ENCODE results near the gene STAB2. TPM values are rescaled to one million over a fixed set of nuclear protein-coding genes. Genes with fewer than 3 reads are reported as not detected.

Gene STAB2
- total and polyA plus RNA-seq, 9 donors, result 0.05 to 9.3 (median 0.86) TPM

DNA sequence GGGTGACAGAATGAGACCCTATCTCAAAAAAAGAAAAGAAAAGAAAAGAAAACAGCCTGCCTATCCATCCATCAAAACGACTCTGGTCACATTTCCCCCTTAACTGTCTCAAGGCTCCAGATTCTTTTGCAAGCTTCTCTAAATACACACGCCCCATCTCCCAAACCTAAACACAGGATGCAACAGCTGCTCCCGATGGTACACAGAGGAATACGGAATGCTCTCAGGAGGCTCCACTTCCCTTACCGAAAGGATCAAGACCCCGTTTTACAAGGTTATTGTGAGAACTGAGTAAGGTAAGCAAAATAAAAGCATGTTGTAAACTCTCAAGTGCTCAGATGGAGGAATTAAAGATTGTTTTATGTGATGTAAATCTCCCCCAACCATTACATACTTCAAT lies 191.7 kb downstream of the STAB2 start:
- Histone ChIP-seq H3K4me1 (ENCODE audit: insufficient read depth) (no peaks in the 10 kb centered on the region), H3K27ac (no peak overlapping the region), H3K9me3 (no peaks in the 10 kb centered on the region), H3K36me3 (no peaks in the 10 kb centered on the region), H3K4me3 (no peak overlapping the region), H3K27me3 (no peaks in the 10 kb centered on the region)
- TF ChIP-seq POLR2A (IDR thresholded peaks at IDR 0.05) (no peak), EP300 (IDR thresholded peaks at IDR 0.05) (no peak)
- TF ChIP-seq, protein P1, sequence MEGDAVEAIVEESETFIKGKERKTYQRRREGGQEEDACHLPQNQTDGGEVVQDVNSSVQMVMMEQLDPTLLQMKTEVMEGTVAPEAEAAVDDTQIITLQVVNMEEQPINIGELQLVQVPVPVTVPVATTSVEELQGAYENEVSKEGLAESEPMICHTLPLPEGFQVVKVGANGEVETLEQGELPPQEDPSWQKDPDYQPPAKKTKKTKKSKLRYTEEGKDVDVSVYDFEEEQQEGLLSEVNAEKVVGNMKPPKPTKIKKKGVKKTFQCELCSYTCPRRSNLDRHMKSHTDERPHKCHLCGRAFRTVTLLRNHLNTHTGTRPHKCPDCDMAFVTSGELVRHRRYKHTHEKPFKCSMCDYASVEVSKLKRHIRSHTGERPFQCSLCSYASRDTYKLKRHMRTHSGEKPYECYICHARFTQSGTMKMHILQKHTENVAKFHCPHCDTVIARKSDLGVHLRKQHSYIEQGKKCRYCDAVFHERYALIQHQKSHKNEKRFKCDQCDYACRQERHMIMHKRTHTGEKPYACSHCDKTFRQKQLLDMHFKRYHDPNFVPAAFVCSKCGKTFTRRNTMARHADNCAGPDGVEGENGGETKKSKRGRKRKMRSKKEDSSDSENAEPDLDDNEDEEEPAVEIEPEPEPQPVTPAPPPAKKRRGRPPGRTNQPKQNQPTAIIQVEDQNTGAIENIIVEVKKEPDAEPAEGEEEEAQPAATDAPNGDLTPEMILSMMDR (IDR thresholded peaks at IDR 0.05), result no peak
- no peak for DNase-seq
- WGBS, 3 donors, result 33 to 57% (median 44%) methylated on average over 6 of the region's 6 CpGs
- intact Hi-C loops (cut with DNase I), result loop anchor here in 1 of 4 donors (10.0 kb wide), 1 partner anchor 96 kb away; no protein-coding TSS in a partner anchor

DNA sequence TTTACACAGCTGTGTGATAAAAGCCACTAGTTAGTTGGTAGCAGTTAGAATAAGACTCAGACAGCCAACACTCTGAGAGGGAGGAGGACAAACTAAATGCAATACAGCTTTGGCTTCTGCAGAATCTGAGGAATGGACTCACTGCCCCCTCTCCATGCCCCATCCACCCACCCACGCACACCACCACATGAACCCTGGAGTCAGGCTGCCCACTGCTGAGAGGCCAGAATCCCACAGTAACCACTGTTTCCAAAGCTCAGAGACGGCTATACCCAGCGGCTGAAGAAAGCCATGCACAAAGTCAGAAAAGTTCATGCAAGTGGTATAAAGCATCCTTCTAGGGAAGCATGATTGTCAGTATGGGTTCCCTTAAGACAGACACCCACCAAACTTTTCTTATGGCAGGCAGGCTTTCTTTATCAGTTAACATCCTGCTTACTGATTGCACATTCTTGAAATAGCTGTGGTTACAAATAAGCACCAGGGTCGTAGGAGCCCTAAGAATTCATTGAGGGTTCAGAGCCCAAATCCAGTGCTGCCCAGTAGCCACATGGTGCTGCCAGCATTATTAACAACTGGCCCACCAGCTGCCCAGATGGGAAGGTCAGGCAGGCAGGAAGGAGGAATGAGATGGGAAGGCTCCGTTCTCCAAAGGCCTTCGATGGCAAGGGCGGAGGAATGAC lies 192.5 kb downstream of the STAB2 start:
- no peaks in the 10 kb centered on the region for H3K27me3 ChIP-seq
- intact Hi-C loops (cut with DNase I), result loop anchor here in 1 of 4 donors (10.0 kb wide), 1 partner anchor 95 kb away; no protein-coding TSS in a partner anchor
- no peak overlapping the region for H3K27ac ChIP-seq
- DNase-seq, result no peak
- H3K36me3 ChIP-seq, result no peaks in the 10 kb centered on the region
- no peaks in the 10 kb centered on the region for H3K4me1 ChIP-seq (ENCODE audit: insufficient read depth)
- H3K9me3 ChIP-seq, result no peaks in the 10 kb centered on the region
- TF ChIP-seq EP300 (IDR thresholded peaks at IDR 0.05), result no peak
- TF ChIP-seq, protein P1 (IDR thresholded peaks at IDR 0.05), result no peak
- no peak for TF ChIP-seq POLR2A (IDR thresholded peaks at IDR 0.05)
- no peak overlapping the region for H3K4me3 ChIP-seq
- 63 to 74% (median 65%) methylated on average over 7 of the region's 7 CpGs for WGBS, 3 donors

DNA sequence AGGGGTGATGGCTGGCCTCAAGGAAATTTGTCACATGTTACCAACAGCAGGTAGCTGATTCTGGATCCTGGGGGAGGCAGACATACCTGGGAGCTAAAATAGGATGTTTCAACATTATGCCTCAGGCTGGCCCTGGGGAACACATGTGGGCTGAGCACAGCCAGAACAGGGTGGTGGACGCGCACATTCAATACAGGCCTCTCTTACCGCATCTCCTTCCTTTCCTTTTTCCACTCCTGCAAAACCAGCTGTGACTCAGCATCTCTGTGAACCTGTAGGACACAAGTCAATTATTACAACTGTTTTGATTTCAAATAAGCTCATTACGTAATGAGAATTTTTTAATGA lies 193.0 kb downstream of the STAB2 start:
- H3K4me1 ChIP-seq (ENCODE audit: insufficient read depth), result no peaks in the 10 kb centered on the region
- DNase-seq, result no peak
- no peak overlapping the region for H3K27ac ChIP-seq
- intact Hi-C loops (cut with DNase I), result no loop called here
- WGBS, 3 donors, result 94 to 97% (median 96%) methylated on average over 4 of the region's 4 CpGs
- no peaks in the 10 kb centered on the region for H3K27me3 ChIP-seq
- no peaks in the 10 kb centered on the region for H3K9me3 ChIP-seq
- no peaks in the 10 kb centered on the region for H3K36me3 ChIP-seq
- no peak overlapping the region for H3K4me3 ChIP-seq
- TF ChIP-seq, protein P1 (IDR thresholded peaks at IDR 0.05), result no peak
- TF ChIP-seq POLR2A (IDR thresholded peaks at IDR 0.05) (no peak), EP300 (IDR thresholded peaks at IDR 0.05) (no peak)

DNA sequence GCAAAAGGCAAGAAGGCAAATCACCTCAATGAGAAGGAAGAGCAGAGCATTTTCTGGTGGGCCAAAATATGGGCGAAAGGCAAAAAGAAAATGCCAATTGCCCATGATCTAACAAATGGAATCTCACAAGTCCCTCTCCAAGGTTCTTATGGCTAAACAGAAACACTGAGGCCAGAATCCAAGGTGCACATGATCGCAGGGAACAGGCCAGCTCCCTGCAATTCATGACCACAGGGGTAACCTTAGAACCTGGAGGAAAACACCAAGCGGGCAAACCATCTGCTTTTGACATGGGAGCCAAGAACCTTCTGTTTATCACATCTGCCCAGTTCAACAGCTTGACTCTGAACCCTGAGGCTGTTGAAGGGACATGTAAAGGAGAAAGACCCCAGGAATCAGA lies 193.9 kb downstream of the STAB2 start:
- Histone ChIP-seq H3K9me3 (no peaks in the 10 kb centered on the region), H3K27ac (no peak overlapping the region), H3K36me3 (no peaks in the 10 kb centered on the region), H3K27me3 (no peaks in the 10 kb centered on the region), H3K4me1 (ENCODE audit: insufficient read depth) (no peaks in the 10 kb centered on the region), H3K4me3 (no peak overlapping the region)
- TF ChIP-seq POLR2A (IDR thresholded peaks at IDR 0.05), result no peak
- 84 to 96% (median 92%) methylated on average over 3 of the region's 3 CpGs for WGBS, 3 donors
- intact Hi-C loops (cut with DNase I), result no loop called here
- DNase-seq, result no peak

DNA sequence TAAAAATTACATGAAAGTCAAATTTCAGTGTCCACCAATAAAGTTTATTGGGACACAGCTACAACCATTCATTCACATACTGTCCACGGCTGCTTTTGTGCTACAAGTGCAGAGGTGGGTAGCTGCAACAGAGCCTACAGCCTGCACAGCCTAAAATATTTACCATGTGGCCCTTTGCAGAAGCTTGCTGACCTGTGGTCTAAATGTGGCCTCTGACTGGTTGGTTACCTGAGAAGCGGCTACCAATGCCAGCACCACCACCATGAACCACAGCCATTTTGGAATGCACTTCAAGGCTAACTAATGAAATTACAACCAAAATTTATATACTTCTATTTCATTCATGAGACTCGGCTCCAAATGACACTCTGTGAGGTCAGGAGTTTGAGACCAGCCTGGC lies 195.3 kb downstream of the STAB2 start:
- 92 to 97% (median 94%) methylated on average over 3 of the region's 3 CpGs for WGBS, 3 donors

More for the DNA sequence above, 195.3 kb downstream of the STAB2 start:
- H3K4me3 ChIP-seq, result no peak overlapping the region
- no peaks in the 10 kb centered on the region for H3K27me3 ChIP-seq
- no peak overlapping the region for H3K27ac ChIP-seq
- no peak for TF ChIP-seq EP300 (IDR thresholded peaks at IDR 0.05)
- TF ChIP-seq, protein P1 (IDR thresholded peaks at IDR 0.05), result no peak
- TF ChIP-seq POLR2A (IDR thresholded peaks at IDR 0.05), result no peak
- no peaks in the 10 kb centered on the region for H3K36me3 ChIP-seq
- H3K4me1 ChIP-seq (ENCODE audit: insufficient read depth), result no peaks in the 10 kb centered on the region
- no peak for DNase-seq
- intact Hi-C loops (cut with DNase I), result no loop called here
- no peaks in the 10 kb centered on the region for H3K9me3 ChIP-seq

All from ovary (tissue), 9 donors.